Right forelimb (tissue), 1 donor: ENCODE measurements around the gene RAD51B.

Source experiments
- DNase-seq: peaks from one replicate; pipeline ENCODE4 v3.0.0-alpha.2; 2018

RAD51B gene

GRCh38 chr14:68124979-68125731, 305.6 kb downstream of the RAD51B start:
- no peak for DNase-seq

- no peak for DNase-seq
Measured at GRCh38 chr14:68127166-68127565, 307.6 kb downstream of the RAD51B start.

- DNase-seq: no peak
Measured at GRCh38 chr14:68131907-68132306, 312.3 kb downstream of the RAD51B start.

GRCh38 chr14:68132563-68133121, 313.1 kb downstream of the RAD51B start:
- DNase-seq: no peak

GRCh38 chr14:68133856-68134255, 314.3 kb downstream of the RAD51B start:
- no peak for DNase-seq

GRCh38 chr14:68135028-68135427, 315.4 kb downstream of the RAD51B start:
- no peak for DNase-seq

- DNase-seq: no peak
Measured at GRCh38 chr14:68135566-68135965, 316.0 kb downstream of the RAD51B start.

GRCh38 chr14:68137704-68138619, 318.4 kb downstream of the RAD51B start:
- peak; percentile 52 for DNase-seq

GRCh38 chr14:68139431-68140075, 320.0 kb downstream of the RAD51B start:
- no peak for DNase-seq

GRCh38 chr14:68140076-68140741, 320.6 kb downstream of the RAD51B start:
- peak; percentile 57 for DNase-seq

- DNase-seq: no peak
Measured at GRCh38 chr14:68140806-68141205, 321.2 kb downstream of the RAD51B start.

GRCh38 chr14:68141281-68142088, 321.9 kb downstream of the RAD51B start:
- no peak for DNase-seq

GRCh38 chr14:68143341-68143841, 323.8 kb downstream of the RAD51B start:
- DNase-seq: peak; percentile 79

GRCh38 chr14:68144051-68144681, 324.6 kb downstream of the RAD51B start:
- no peak for DNase-seq

- no peak for DNase-seq
Measured at GRCh38 chr14:68145036-68145435, 325.5 kb downstream of the RAD51B start.

- DNase-seq: no peak
Measured at GRCh38 chr14:68145539-68145938, 326.0 kb downstream of the RAD51B start.

GRCh38 chr14:68146818-68147217, 327.2 kb downstream of the RAD51B start:
- no peak for DNase-seq

GRCh38 chr14:68147303-68147702, 327.7 kb downstream of the RAD51B start:
- DNase-seq: no peak

GRCh38 chr14:68148276-68148675, 328.7 kb downstream of the RAD51B start:
- DNase-seq: no peak

- DNase-seq: no peak
Measured at GRCh38 chr14:68148763-68149162, 329.2 kb downstream of the RAD51B start.

- DNase-seq: no peak
Measured at GRCh38 chr14:68153275-68153674, 333.7 kb downstream of the RAD51B start.
